ENCODE measurements around the gene CKS2.

CKS2 gene

DNA sequence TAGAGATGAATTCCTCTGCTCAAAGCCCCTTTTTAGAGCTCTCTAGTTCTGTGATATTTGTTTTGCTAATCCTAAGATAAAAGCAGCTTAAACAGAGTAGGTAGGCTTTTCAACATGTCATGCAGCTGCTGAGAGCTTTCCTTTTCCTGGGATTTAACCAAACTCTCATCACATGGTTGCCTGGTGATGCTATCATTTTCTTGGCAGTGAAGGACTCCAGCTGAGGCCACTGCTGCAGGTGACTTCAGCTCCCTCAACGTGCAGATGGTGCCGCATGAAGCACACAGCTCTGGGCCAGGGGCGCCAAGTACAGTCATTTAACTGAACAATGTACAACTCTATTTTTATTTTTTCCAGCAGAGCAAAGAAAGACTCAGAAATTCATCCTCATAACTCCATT is 49.5 kb downstream of the CKS2 start (continued):
- TF ChIP-seq, protein P1, sequence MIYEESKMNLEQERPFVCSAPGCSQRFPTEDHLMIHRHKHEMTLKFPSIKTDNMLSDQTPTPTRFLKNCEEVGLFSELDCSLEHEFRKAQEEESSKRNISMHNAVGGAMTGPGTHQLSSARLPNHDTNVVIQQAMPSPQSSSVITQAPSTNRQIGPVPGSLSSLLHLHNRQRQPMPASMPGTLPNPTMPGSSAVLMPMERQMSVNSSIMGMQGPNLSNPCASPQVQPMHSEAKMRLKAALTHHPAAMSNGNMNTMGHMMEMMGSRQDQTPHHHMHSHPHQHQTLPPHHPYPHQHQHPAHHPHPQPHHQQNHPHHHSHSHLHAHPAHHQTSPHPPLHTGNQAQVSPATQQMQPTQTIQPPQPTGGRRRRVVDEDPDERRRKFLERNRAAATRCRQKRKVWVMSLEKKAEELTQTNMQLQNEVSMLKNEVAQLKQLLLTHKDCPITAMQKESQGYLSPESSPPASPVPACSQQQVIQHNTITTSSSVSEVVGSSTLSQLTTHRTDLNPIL (CRISPR knock-in tag; IDR thresholded peaks at IDR 0.05; ENCODE audit: low read depth), result no peak
- TF ChIP-seq SNAI2 (CRISPR knock-in tag; IDR thresholded peaks at IDR 0.05) (no peak), BACH2 (CRISPR knock-in tag; IDR thresholded peaks at IDR 0.05; ENCODE audit: borderline replicate concordance) (no peak), TSHZ2 (CRISPR knock-in tag; IDR thresholded peaks at IDR 0.05) (no peak), ZNF565 (CRISPR knock-in tag; conservative IDR thresholded peaks at IDR 0.05; ENCODE audit: low read depth) (no peak), ZNF8 (CRISPR knock-in tag; IDR thresholded peaks at IDR 0.05) (no peak), OSR1 (CRISPR knock-in tag; IDR thresholded peaks at IDR 0.05) (no peak)

DNA sequence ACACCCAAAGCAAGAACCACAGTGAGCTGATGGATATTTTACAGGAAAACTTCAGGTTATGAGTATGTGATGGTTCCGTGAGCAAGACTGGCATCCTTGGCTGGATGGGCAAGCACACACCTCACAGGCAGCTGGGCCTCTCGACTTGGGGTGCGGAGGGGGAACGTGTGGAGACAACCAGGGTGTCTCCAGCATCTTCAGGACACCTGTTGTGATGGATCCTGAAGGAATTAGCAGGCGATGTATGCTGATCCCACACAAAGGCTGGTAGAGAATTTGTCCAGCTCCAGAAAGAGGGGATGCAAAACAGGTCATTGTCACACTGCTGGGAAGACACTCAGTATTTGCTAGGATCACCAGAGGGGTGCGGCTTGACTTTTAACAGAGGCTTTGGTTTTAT is 50.0 kb downstream of the CKS2 start:
- TF ChIP-seq TSHZ2 (CRISPR knock-in tag; IDR thresholded peaks at IDR 0.05) (no peak), ZC3H10 (CRISPR knock-in tag; IDR thresholded peaks at IDR 0.05) (no peak), SNAI2 (CRISPR knock-in tag; IDR thresholded peaks at IDR 0.05) (no peak), TCF4 (CRISPR knock-in tag; IDR thresholded peaks at IDR 0.05; ENCODE audit: borderline replicate concordance) (no peak), ARNTL (CRISPR knock-in tag; IDR thresholded peaks at IDR 0.05; ENCODE audit: borderline replicate concordance, low read depth) (no peak), PPARA (CRISPR knock-in tag; IDR thresholded peaks at IDR 0.05; ENCODE audit: borderline replicate concordance) (no peak), BACH2 (CRISPR knock-in tag; IDR thresholded peaks at IDR 0.05; ENCODE audit: borderline replicate concordance) (no peak), ZFP30 (CRISPR knock-in tag; IDR thresholded peaks at IDR 0.05) (no peak), ZNF8 (CRISPR knock-in tag; IDR thresholded peaks at IDR 0.05) (no peak), TOX (CRISPR knock-in tag; IDR thresholded peaks at IDR 0.05; ENCODE audit: borderline replicate concordance) (no peak), CSRNP3 (CRISPR knock-in tag; IDR thresholded peaks at IDR 0.05) (no peak), ISL1 (CRISPR knock-in tag; IDR thresholded peaks at IDR 0.05) (no peak)
- TF ChIP-seq, protein P2, sequence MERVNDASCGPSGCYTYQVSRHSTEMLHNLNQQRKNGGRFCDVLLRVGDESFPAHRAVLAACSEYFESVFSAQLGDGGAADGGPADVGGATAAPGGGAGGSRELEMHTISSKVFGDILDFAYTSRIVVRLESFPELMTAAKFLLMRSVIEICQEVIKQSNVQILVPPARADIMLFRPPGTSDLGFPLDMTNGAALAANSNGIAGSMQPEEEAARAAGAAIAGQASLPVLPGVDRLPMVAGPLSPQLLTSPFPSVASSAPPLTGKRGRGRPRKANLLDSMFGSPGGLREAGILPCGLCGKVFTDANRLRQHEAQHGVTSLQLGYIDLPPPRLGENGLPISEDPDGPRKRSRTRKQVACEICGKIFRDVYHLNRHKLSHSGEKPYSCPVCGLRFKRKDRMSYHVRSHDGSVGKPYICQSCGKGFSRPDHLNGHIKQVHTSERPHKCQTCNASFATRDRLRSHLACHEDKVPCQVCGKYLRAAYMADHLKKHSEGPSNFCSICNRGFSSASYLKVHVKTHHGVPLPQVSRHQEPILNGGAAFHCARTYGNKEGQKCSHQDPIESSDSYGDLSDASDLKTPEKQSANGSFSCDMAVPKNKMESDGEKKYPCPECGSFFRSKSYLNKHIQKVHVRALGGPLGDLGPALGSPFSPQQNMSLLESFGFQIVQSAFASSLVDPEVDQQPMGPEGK (CRISPR knock-in tag; IDR thresholded peaks at IDR 0.05; ENCODE audit: borderline replicate concordance), result no peak
- TF ChIP-seq, protein P1 (CRISPR knock-in tag; IDR thresholded peaks at IDR 0.05; ENCODE audit: low read depth), result no peak
- TF ChIP-seq, protein P3, sequence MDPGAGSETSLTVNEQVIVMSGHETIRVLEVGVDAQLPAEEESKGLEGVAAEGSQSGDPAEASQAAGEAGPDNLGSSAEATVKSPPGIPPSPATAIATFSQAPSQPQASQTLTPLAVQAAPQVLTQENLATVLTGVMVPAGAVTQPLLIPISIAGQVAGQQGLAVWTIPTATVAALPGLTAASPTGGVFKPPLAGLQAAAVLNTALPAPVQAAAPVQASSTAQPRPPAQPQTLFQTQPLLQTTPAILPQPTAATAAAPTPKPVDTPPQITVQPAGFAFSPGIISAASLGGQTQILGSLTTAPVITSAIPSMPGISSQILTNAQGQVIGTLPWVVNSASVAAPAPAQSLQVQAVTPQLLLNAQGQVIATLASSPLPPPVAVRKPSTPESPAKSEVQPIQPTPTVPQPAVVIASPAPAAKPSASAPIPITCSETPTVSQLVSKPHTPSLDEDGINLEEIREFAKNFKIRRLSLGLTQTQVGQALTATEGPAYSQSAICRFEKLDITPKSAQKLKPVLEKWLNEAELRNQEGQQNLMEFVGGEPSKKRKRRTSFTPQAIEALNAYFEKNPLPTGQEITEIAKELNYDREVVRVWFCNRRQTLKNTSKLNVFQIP (CRISPR knock-in tag; IDR thresholded peaks at IDR 0.05; ENCODE audit: borderline replicate concordance, low read depth), result no peak
- ATAC-seq, result no peak

All from SK-N-SH treated with all-trans-retinoic acid at 6 μM for 48 hours (cell line).